Stimulated activated CD4-positive, alpha-beta T cell treated with anti-CD3 and anti-CD28 coated beads, Interleukin-1b, Interleukin-23, amount 100 ng/mL, for 24 hours (primary cell): ENCODE data around the gene SGMS1.
"Not testable (repeated sequence)": the region's sequence is repeated elsewhere in the genome, so short reads cannot be mapped to it uniquely, and the experiment has no call there.

ENCODE experiments used
- DNase-seq, 4 experiments: peaks; one replicate each; pipeline ENCODE4 v3.0.0-alpha.2; 2020; ENCODE audit warnings: low read depth in 4 of 4, low spot score in 1 of 4

Gene SGMS1

DNA sequence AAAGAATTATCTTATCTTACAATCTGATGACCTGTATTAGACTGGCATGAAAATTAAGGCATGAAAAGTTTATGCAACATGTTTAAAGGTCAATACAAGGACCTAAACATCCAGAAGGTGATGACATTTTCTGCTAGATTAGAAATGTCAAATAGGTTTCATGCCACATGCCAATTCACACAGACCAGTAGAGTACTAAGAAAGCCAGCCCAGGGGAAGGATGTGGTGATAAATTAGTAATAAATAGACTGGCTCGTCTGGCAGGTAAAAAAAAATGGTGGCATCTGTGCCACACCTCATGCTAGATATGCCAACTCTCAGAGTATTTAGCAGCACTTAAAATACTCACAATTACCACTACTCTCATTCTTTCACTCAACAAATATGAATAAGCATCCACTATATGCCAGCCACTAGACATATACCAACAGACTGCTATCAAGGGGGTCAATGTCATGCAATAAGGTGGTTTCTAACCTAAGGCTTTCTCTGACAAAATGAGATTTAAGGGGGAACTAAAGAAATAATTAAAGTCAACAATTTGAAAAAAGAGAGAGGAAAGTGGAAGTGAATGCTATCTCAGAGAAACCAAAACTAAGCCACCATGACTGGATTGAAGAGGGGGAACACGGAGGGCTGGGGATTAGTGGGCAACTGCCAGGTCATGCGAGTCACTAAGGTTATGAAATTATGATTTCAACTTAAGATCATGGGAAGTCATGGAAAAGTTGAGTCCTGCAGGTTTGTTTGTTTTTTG is 83.5 kb downstream of the SGMS1 start:
- peak in 2 of 4 experiments; percentile 28 to 32 for DNase-seq

GRCh38 chr10:50538555-50539398 is 85.0 kb downstream of the SGMS1 start:
- no peak for DNase-seq

DNA sequence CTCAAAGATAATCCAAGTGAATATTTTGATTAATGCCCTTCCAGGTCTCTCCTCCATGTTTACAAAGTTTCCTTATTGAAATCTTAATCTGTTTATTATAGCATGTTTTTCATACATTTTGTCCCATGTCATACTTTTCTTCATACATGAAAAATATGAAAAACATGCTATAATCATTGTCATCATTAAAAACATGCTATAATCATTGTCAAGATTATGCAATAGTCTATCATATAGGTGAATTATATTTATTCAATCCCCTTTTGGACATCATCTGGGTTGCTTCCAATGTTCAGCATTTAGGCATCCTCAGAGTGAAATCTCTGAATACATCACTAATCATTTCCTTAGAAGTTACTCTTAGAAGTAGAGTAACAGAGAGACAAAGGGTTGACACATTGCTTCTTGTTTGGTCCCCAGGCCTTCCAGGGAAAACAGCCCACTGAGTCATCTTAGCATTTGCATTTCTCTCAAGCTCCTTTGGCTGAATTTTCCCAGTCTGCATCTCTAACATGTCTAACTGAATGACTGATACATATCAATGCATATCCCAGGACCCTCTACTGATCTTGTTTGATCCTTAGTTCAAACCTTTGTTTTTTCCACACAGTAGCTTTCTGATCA is 87.0 kb downstream of the SGMS1 start:
- DNase-seq: no peak

- not testable (repeated sequence) for DNase-seq
Observed at GRCh38 chr10:50534748-50535376, 88.9 kb downstream of the SGMS1 start.

- DNase-seq: no peak
Observed at GRCh38 chr10:50533296-50533695, 90.5 kb downstream of the SGMS1 start.

DNA sequence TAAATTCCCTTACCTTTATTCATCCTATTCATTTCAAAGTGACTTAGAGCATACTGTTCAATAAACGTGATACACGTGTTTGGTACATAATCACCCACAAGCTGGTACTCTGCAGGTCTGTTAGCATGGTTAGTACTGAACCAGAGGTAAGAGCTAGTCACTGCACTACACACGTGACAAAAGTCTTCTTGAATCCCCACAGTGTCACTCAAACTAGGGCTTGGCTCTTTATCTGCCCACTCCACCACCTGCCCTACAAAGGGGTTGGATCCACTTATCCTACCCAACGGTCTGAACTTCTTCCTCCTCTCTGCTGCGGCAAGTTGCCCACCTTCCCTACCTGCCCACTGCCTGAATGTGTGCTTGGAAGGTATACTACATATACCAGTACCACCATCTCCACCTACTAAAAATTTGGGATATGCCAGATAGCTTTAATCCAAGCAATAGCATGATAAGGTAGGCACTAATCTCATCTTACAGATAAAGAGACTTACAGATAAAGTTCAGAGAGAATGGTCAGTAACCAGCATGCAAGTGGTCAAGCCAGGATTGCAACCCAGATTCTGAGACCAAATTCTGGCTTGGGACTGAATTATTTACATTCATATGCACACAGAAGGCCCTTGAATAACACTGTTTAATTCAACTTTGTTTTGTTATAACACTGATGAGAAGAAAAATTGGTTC is 92.2 kb downstream of the SGMS1 start:
- no peak for DNase-seq

- DNase-seq: no peak
Observed at GRCh38 chr10:50529660-50530059, 94.1 kb downstream of the SGMS1 start.

GRCh38 chr10:50528206-50528605 is 95.5 kb downstream of the SGMS1 start:
- DNase-seq: no peak

GRCh38 chr10:50527442-50528043 is 96.2 kb downstream of the SGMS1 start:
- DNase-seq: no peak

- no peak for DNase-seq
Observed at GRCh38 chr10:50526185-50526584, 97.6 kb downstream of the SGMS1 start.

DNA sequence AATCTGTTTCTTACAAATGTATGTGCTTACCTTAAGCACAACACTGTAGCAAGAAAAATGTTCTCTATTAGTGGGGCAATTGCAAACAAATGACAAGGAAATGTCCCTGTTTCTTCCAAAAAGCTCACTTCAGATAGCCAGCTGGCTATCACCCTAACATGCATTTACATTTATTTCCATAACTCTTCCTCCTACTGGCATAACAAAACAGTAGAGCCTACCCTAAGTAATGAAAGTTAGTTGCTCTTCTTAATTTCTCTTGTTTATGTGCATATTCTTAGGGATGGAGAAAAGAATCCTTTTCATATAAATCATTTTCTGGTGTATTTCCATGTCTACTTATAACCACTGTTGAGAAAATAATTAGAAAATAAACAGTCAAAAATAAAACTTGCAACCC is 100.4 kb downstream of the SGMS1 start:
- no peak for DNase-seq

- DNase-seq: no peak
Observed at GRCh38 chr10:50522908-50523307, 100.8 kb downstream of the SGMS1 start.

DNA sequence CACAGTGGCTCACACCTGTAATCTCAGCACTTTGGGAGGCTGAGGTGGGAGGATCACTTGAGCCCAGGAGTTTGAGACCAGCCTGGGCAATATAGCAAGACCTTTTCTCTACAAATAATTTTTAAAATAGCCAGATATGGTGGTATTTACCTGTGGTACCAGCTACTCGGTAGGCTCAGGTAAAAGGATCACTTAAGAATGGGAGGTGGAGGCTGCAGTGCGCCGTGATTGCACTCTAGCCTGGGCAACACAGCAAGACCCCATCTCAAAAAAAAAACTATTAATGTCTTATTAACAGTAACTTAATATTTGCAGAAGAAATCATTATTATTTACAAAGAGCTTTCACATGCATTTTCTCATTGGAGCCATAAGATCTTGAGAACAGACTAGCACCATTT is 103.6 kb downstream of the SGMS1 start:
- no peak for DNase-seq

DNA sequence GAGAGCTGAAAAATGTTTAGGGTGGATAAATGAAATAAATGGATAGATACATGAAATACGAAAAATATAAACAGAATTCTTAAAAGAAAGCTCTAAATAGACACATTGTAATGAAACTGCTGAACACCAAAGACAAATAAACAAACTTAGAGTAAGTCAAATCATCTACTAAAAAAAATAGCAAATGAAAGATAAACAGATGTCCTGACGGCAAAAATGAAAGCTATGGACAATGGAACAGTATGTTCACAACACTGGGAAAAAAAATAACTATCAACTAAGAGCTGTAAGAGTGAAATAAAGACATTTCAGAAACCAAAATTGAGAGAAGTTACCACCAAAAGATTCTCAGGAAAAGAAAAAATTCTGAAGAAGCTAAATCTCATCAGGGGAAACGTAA is 106.1 kb downstream of the SGMS1 start:
- no peak for DNase-seq

GRCh38 chr10:50516171-50516570 is 107.6 kb downstream of the SGMS1 start:
- DNase-seq: no peak

DNA sequence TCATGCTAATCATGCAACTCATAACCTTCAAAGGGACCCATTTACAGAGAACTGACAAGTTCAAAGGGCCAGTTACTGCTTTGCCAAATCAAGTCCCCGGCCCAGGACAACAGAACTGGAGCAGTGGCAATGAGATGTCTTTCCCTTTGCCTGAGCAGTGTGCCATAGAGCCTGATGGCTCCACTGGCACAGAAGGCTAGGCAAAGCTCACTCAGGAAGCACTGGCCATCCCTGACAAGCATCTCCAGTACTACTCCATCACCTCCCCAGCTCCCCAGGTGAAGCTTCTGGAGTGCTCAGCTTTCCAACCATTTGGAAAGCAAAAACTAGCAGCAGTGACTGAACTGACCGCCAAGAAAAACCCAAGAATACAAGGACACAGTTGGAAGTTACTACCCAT is 108.3 kb downstream of the SGMS1 start:
- no peak for DNase-seq

- DNase-seq: no peak
Observed at GRCh38 chr10:50514995-50515394, 108.8 kb downstream of the SGMS1 start.

DNA sequence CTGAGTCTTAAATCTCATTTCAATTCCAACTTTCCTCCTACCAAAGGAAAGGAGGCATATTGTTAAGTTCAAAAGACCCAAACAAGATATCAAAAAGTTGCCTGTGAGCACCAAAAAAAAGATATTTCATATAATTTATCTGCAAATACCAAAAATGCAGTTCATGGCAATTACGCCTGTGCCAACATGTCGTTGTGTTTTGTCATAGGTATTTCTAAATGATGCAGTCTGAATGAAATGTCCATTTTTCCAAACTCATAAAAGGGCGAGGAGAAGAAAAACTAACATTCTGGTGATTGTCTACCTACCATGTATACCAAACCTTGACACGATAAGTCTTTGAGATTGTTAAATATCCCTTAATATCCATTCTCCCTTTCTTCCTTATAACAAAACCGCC is 109.8 kb downstream of the SGMS1 start:
- DNase-seq: no peak

DNA sequence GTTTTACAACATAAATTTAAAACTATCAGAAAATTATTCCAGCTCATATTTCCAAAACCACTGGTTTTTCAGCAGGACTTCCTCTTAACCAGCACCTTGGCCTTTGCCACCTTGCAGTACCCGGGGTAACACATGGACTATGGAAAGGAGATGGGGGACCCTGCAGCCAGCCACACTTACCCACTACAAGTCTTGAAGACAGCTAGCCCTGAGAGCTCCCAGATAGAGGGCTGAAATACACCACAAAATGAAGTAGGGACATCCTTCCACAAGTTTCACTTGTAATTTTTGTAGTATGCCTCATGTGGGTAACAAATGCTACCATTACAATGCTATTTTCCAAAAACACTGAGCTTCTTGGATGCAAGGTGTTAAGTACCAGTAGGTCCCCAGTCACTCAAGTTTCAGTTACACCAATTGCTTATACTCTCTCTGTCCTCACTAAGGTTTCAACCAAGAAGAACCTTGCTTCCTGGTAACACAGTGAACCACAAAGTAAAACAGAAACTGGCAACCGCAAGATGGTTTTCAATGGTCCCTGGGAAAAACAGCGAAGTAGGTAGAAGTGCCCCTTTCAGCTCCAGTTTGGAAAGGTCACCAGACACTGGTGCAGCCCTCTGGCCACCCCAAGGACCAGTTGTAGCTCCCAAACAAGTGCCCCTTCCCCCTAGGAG is 110.9 kb downstream of the SGMS1 start:
- DNase-seq: no peak

- DNase-seq: no peak
Observed at GRCh38 chr10:50512214-50512595, 111.6 kb downstream of the SGMS1 start.
